Posterior cingulate gyrus (tissue), 11 donors: ENCODE results near the gene VSTM2B.

Source experiments
- DNase-seq, 10 donors: peaks; one replicate each; pipeline versions ENCODE4 v3.0.0 to v3.0.0-alpha.2; 2020 to 2021; ENCODE audit warnings: mixed read lengths in 3 of 10
- intact Hi-C: fragments of 100-400 bp; cut with DNase I; formaldehyde crosslinking; loops from one replicate; pipeline ENCODE4 v1.15.1; 2023

Gene VSTM2B

GRCh38 chr19:29576761-29577648 is 51.2 kb downstream of the VSTM2B start:
- intact Hi-C loops: no loop called here
- DNase-seq: no peak

- intact Hi-C loops: no loop called here
- DNase-seq: no peak
Measured at GRCh38 chr19:29577649-29577963, 51.8 kb downstream of the VSTM2B start.

- no peak for DNase-seq
- intact Hi-C loops: no loop called here
Measured at GRCh38 chr19:29578349-29578748, 52.6 kb downstream of the VSTM2B start.

- intact Hi-C loops: no loop called here
Measured at GRCh38 chr19:29579308-29579910, 53.6 kb downstream of the VSTM2B start.

GRCh38 chr19:29581398-29581797 is 55.6 kb downstream of the VSTM2B start:
- intact Hi-C loops: no loop called here
- no peak for DNase-seq

More at GRCh38 chr19:29579308-29579910, 53.6 kb downstream of the VSTM2B start:
- no peak for DNase-seq

- DNase-seq: no peak
- intact Hi-C loops: no loop called here
Measured at GRCh38 chr19:29583196-29583999, 57.6 kb downstream of the VSTM2B start.

GRCh38 chr19:29586401-29586800 is 60.6 kb downstream of the VSTM2B start:
- intact Hi-C loops: no loop called here

GRCh38 chr19:29587059-29587458 is 61.3 kb downstream of the VSTM2B start:
- intact Hi-C loops: no loop called here
- DNase-seq: peak in 1 of 10 donors; percentile 19

More at GRCh38 chr19:29586401-29586800, 60.6 kb downstream of the VSTM2B start:
- DNase-seq: no peak

- no peak for DNase-seq
- intact Hi-C loops: no loop called here
Measured at GRCh38 chr19:29587518-29587986, 61.8 kb downstream of the VSTM2B start.

GRCh38 chr19:29588095-29588494 is 62.3 kb downstream of the VSTM2B start:
- intact Hi-C loops: no loop called here
- no peak for DNase-seq

GRCh38 chr19:29590278-29590677 is 64.5 kb downstream of the VSTM2B start:
- DNase-seq: peak in 1 of 10 donors; percentile 59
- intact Hi-C loops: no loop called here

GRCh38 chr19:29591670-29592069 is 65.9 kb downstream of the VSTM2B start:
- DNase-seq: no peak
- intact Hi-C loops: no loop called here

GRCh38 chr19:29593869-29594268 is 68.1 kb downstream of the VSTM2B start:
- no peak for DNase-seq
- intact Hi-C loops: no loop called here

GRCh38 chr19:29596080-29596727 is 70.4 kb downstream of the VSTM2B start:
- intact Hi-C loops: no loop called here
- peak in 1 of 10 donors; percentile 22 for DNase-seq

GRCh38 chr19:29596885-29597525 is 71.2 kb downstream of the VSTM2B start:
- peak in 1 of 10 donors; percentile 56 for DNase-seq
- intact Hi-C loops: no loop called here

GRCh38 chr19:29598036-29598435 is 72.2 kb downstream of the VSTM2B start:
- DNase-seq: peak in 1 of 10 donors; percentile 50
- intact Hi-C loops: no loop called here

- peak in 1 of 10 donors; percentile 36 for DNase-seq
- intact Hi-C loops: no loop called here
Measured at GRCh38 chr19:29598496-29598895, 72.7 kb downstream of the VSTM2B start.

- peak in 1 of 10 donors; percentile 22 for DNase-seq
- intact Hi-C loops: no loop called here
Measured at GRCh38 chr19:29603308-29603707, 77.5 kb downstream of the VSTM2B start.

GRCh38 chr19:29605653-29606419 is 80.0 kb downstream of the VSTM2B start, which contains the start of gene POP4:
Gene POP4 (plus strand): TSS chr19:29606283. CDS start chr19:29606319, 36 bp downstream.
- peak; percentile 95 to 99 (median 98) for DNase-seq
- intact Hi-C loops: no loop called here
